HG02610 (cell line): ENCODE data around the gene CD44.

Experiments
- ATAC-seq: cut with Tn5 transposase; IDR thresholded peaks from one replicate; pipeline ENCODE4 v1.9.1; 2021; ENCODE audit warnings: mild to moderate bottlenecking, moderate library complexity; ENCODE audit not compliant: unreplicated experiment

The CD44 gene

DNA sequence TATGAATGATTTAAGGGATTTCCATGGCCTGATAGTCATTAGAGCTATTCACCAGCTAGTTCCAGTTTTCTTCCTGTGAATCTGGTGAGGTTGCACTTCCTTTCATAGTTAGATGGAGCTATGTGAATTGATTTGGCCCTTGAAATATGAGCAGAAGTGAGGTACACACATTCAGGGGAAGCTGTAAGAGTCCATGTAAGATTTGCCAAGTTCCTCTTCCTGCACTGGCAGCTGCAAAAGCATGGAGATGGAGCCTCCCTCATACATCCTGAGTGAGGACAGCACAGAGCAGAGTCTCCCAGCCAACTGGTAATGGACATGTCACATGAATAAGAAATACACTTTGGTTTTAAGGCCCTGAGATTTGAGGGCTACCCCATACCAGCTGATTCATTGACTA is 111.7 kb downstream of the CD44 start:
- ATAC-seq, result no peak

DNA sequence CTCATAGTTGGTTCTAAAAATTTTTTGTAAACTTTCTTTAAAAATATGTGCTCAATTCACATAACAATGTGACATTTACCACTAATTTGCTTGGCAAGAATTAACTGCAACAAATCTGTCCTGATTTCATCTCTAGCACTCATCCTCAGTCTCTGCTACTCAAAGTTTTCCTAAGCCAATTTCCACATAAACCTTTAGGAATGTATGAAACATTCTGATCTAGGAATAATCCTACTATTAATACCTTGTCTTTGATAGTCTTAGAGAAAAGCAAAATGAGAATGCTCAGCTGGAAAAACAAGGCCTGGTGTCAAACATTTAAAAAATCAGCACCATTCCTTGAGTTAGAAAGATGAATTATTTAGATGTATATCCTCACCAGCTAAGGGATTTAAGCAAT is 114.3 kb downstream of the CD44 start:
- ATAC-seq, result no peak

DNA sequence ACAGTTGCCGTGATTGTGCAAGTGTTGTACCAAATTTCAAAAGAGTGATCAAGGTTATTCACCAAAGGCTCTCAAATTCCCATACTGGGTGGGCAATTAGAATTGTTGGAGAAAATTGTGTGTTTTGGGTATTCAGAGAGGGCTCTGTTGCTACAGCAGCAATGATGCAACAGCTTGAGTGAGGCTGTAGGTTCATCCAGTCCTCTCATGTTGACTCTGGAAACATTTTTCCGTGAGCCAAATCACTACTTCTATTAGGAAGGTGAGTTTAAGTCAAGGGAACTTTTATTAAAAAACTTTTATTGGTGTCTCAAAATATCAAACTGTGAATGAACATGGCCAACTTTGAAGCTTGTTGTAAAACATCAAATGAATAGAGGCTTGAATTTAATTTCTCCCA is 116.5 kb downstream of the CD44 start:
- no peak for ATAC-seq

DNA sequence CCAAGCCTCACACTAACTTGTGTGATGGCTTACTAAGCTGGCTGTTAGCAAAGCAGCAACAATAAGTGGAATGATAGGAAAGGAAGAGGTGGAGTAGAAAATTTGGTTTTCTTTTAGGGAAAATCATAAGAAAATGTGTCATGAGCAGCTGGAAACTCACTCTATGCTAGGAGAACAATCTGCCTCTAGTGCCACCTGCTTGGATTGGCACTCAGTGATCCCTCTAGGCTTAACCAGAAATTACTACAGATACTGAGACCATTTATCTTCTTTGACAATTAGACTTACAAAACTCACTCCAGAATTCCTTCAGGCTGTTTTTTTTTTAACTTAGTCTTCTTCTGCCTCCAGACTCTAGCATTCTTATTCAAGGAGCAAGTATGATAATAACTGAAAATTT is 117.3 kb downstream of the CD44 start:
- no peak for ATAC-seq

DNA sequence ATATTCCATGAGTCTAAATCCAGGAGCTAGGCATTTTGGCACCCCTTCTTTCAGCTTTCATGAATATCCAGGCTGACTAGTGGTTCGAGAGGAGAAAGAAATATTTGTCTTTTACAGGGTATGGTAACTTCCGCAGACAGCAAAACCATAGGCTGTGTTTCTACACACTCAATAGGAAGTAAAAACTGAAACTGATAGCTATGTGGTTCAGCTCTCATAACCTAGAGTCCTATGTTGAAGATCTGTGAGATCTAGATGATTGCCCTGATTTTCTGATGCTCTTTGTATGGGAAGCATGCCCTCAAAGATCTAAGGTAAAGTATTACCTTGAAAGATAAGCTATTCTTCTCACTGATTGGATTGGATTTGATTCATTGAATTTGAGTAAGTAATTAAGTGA is 118.3 kb downstream of the CD44 start:
- peak; percentile 99 for ATAC-seq

DNA sequence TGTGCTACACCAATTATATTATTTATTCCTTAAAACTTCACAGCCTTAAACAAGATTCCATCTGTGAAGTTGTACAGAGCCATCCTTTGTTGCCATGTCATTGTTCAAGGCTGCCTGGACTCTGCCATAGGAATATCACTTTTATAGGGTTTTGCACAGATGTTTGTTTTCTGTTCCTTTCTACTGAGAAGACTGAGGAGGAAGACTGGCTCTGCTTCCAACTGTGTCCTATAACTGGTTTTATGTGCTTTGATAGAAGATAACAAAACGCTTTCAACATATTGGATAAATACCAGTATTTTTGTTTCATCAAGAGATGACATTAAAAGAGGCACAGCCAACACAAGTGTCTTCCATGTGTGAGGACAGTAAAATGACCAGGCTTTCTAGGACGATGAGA is 120.6 kb downstream of the CD44 start:
- ATAC-seq, result no peak

DNA sequence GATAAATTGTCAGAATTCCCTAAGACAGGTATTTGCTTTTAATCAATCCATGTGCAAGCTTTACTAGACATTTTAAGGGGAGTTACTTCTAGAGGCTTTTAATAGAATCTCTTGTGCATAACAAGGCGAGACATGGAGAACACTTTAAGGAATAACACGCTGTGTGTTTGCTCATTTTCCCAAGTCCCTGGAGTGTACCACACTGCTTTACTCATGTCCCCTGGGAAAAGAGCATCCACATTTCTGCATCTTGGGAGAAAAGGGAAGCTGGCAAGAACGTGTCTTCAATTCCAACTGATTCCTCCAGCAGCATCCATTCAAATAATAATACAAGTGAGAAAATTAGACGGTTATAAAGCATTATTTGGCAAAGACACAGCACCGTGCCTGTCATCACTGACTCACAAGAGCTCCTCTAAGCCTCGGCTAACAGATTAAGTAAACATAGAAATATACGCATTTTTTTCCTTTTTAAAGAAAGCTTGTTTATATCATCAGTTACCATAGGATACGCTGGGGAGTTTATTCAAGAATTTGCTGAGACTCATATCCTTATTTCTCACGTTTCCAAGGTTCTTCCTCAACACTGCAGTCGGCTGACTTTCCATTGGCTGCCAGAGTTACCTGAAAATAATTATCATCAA is 121.5 kb downstream of the CD44 start:
- ATAC-seq, result no peak

DNA sequence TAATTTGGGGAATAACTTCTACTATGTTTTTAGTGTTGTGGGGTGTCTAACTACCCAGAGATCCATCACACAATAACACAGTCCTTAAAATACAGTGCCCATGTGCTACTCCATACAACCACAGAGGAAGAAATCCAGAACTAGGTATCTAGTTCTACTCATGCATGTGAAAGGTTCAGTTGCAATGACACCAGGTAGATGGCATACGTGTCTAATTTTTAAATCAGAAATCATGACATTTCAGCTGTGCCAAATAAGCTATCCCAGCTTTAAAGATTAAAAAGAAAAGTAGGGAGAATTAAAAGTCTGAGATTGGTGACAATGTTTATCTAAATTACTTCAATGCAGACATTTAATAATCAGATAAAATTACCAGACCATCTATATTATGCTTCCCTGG is 122.2 kb downstream of the CD44 start:
- no peak for ATAC-seq

DNA sequence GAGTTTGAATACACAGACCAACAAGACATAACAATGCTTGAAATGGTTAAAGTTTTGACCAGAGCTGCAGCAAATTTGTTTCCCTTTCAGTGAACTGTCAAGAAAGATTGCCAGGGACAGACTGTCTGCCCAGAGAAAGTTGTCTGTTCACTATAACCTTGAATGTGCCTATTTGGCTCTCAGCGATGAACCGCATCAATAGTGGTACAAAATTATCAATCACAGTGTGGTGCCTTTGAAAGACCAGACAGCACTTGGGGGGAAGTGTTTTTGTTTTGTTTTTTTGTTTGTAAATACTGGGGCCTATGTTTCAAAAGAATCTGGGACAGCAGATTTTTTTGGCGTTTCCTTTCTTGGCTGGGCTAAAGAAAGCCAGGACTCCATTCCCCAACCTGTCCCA is 123.1 kb downstream of the CD44 start:
- ATAC-seq, result no peak

DNA sequence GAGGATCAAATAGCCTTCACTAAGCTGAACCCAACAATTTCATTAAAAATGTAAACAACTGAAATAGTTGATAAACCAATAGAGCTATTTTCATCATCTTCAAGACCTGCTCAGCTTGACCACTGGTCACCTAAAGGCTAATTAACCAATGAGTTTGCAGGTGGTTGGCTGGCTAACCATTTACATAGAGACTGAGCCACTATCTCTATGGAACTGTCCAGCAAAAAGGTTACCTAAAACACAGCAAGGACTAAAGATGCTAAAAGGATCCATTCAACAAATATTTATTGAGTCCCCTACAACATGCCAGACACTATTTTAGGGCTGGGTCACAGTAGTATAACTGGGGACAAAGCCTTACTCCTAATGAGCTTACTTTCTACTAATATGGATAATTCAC is 123.8 kb downstream of the CD44 start:
- no peak for ATAC-seq

DNA sequence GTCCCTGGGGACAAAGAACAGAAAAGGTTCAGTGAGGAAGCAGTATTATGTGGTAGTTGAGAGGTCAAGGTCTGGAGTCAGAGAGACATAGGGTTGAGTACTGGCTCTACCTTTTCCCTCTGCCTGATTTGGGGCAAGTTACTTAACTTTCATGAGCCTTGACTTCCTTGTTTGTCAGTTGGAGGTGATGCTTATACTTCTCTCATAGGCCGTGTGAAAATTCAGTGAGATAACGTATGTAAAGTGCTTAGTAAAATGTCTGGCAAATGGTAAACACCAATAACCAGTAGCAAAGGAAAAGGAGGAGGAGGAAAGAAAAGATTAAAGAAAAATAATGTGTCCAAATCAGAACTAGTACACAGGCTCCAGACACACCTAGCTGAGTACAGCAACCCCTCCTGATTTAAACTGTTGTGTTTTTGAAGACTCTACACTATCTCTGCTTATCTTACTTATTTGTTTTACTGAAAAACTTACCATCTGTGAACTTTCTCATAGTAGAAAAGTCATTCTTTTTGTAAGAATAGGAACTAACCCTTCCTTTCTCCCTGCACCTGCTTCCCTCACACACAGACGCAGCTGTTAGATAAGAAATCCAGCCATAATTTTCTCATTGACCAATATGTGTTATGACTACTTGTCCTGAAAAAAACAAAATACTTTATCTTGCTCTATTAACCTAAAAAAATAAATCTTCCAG is 126.9 kb downstream of the CD44 start:
- no peak for ATAC-seq

DNA sequence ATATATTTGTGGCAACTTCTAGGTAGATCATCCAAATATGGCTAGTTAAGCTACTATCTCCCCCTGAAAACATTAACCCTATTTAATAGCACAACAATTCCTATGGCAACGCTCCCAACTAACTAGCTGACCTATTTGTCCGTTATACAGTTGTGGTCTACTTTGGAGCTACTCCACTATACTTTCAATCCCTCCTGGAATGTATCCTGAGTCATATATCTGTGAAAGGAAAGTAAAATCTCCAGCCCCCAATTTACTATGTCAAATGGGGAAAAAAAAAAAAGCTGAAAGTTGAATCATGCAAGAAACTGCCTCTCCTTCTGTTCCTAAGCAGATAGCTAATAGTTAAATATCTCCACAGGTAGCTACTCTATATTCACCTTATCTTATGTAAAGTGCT is 128.5 kb downstream of the CD44 start:
- ATAC-seq, result no peak

DNA sequence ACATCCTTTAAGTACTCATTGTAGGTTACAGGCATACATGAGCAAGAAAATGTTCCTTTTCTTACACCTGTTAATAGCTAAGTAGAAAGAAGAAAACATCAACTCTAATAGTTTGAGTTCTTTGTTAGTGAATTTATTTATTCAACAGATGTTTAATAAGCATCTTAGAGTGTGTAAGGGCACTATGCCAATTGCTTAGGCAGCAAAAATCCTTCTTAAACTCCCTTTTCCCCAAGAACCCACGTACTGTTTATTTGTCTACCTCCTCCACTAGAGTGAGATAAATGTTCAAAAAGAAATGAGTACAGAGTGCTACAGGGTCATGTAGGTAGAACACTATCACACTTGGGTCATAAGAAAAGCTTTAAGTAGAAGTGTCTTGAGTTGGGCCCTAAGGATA is 131.4 kb downstream of the CD44 start:
- no peak for ATAC-seq

DNA sequence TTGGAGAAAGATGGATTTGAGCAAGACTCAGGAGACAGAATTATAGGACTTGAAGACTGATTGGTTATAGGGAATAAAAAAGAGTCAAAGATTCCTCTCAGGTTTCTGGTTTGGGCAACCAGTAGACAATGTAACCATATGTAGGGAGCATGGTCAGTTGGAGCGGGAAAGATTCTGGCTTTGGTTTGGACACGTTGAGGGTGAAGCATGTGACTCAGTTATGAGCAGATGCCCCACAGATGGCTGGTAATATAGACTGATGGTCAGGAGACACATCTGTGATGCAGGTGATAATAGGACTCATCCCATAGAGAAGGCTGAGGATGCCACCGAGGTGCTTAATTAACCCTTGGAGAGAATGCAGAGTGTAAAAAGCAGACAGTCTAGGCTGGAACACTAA is 132.1 kb downstream of the CD44 start:
- ATAC-seq, result no peak

DNA sequence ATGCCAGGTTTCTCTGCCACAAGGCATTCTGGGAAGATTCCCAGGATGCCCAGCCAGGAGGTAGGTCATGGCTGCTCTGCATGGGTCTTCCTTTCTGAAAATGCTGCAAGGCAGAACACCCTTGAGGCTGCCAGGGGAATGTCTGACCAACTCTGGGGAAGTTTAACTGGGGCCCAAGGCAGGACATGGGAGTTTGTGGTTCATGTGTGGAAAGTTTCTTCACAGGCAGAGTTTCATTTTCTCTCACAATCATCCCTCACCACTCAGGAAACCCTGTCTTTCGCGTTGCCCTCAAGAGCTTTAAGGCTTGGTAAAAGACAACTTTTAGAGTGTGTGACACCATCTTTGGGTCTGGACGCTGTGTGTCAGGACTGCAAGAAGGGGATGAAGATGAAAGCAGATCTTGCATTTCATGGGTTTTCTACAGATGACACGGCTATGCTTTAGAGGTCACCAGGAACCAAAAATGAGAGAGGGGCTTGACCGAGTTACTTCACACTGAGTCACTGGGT is 133.5 kb downstream of the CD44 start:
- ATAC-seq, result peak; percentile 88

DNA sequence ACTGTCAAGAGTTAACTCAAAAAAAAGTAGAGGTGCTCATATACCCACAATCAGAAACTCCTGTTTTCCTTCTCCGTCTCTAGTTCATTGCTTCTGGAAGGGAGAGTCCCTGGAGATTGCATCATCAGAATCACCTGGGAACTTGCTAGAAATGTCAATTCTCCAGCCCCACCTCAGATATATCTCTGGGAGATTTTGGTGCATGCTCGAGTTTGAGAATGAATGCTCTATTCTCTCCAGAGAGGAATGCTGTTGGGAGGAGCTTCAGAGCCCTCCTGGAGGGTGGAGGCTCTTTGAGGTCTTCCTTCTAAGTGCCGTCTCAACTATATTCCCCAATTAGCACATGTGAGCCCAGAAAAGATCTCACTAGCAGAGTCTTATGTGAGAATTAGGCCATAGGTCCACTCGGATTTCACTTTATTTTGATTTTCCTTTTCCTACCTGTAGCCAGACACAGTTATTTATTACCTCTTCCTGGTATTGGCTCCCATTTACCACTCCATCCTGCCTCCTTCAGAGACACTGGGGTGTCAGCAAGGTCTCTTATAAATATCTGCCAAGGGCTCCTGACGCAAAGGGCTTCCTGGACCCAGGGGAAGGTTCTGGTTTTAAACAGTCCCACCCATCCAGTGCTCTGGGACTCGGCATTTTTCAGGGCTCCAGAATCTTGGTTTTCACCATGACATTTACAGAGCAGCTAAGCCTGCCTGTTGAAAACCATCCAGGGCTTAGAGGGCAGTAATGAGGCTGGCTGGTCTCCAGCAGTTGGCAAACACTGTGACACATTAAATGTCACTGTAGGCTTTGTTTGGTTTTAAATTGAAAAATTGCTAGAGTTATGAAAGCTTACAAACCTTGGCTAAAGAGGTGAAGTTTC is 136.2 kb downstream of the CD44 start:
- no peak for ATAC-seq

DNA sequence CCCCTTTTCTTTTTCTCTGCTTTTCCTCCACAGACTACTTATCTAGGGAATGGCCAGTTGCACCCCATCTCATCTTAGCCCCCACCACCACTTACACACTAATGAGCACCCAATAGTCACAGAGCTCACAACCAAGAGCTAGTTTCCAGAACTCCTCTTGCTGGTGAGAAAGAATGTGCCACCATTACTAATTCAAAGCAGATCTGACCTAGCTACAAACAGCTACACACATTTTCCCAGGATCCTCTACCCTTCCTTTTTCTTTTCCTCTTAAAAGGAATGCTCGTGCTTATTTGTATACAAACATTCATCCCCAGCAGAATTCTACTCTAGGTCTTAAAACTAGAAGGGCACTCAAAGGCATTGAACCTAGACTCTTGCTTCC is 136.8 kb downstream of the CD44 start:
- no peak for ATAC-seq

DNA sequence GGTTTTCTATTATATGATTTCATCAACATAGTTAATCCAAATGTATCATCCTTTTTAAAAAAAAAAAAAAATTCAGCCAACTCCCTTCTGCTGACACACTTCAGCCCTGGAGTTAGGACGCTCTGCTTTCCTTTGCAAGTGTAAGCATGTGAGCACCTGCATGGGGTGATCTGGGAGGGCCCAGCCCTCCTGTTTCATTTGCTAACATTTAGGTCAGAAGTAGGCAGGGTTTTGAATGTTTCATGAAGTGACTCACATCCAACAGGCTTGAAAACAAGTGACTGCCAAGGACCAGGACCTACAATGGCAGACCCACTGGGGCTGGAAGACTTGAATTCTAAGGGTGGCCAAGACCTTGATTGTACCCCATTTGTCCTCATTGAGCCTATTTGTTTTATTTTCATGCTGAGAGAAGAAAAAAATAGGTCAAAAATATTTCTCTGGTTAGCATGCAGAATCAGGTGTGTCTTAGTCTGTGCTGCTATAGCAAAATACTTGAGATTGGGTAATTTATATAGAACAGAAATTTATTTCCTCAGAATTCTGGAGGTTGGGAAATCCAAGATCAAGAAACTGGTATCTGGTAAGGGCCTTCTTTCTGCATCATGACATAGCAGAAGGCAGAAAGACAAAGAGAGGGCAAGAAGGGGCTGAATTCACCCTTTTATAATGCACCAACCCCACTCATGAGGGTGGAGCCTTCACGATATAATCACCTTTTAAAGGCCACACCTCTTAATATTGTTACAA is 137.6 kb downstream of the CD44 start:
- no peak for ATAC-seq

DNA sequence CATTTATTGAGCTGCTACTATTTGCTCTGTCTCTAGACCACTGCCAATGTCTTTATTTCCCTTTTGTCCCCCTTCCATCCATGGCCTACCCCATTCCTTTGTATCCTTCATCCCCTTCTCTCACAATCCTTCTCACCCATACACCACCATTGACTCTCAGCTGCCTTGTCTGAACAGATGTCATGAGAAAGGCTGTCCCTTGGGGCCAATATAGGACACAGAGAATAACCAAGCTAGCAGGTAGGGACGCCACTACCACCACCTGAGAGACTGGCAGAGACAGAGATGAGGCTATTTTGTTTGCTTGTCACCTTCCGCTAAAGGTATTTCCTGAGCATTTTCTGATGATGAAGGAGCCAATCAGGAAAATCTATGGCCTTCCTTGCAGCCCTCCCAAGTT is 138.9 kb downstream of the CD44 start:
- ATAC-seq, result no peak

DNA sequence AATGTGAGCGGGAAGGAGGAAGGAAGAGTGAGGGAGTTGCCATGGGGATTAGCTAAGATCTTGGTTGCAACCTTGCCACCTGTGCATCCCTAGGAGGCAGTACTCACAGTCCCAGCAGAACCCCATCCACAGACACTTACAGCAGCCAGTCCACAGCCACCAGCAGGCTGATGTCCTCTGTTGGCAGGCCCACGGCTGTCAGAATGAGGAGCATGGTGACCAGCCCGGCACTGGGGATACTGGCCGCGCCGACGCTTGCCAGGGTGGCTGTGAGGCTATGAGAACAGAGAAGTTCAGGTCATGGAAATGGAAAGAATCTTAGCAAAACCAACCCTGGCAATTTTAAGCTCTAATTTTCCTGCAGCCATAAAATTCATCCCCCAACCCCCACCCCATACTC is 141.8 kb downstream of the CD44 start:
- no peak for ATAC-seq

DNA sequence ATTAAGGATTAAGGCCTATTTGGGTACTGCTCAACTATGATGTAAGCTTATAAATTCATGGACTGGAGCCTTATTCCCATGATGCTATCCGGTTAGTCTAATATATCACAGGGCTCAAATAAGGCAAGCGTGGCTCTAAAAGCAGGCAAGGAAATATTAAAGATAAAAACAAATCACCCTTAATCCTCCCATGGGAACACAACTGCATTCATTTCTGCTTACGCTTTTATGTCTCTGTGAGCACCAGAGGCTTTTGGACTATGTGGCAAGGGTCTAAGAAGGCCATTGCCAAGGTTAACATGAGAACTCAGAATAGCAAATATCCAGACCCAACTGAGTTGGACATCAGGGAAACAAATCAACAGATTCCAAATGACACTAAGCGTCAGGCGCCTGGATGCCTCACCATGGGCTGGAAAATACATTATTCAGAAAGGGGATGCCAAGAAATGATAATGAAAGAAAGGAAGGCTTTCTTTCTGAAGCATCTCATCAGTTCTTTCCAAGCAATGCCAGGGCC is 142.3 kb downstream of the CD44 start:
- ATAC-seq, result no peak
